Fibroblast of lung (primary cell): Measurements from ENCODE around the gene MYBPH. TPM values are rescaled to one million over a fixed set of nuclear protein-coding genes. Genes with fewer than 3 reads are reported as not detected.

ENCODE experiments used
- DNase-seq, 2 donors: peaks; one replicate each; pipeline versions ENCODE4 v3.0.0 to v3.0.0-alpha.2; 2010; ENCODE audit warnings: low read depth in 2 of 2
- H2AFZ ChIP-seq: 2 replicates; pipeline ENCODE4 v1.5.1; 2012; ENCODE audit warnings: low read length, control low read depth, inconsistent platforms
- H3K27ac ChIP-seq: 2 replicates; pipeline ENCODE4 v1.5.1; 2011; ENCODE audit warnings: low read length, control low read depth; ENCODE audit not compliant: insufficient read depth
- H3K27me3 ChIP-seq: 2 replicates; pipeline ENCODE4 v1.5.1; 2011; ENCODE audit warnings: mild to moderate bottlenecking, low read length; ENCODE audit not compliant: control insufficient read depth, insufficient read depth
- H3K36me3 ChIP-seq: 2 replicates; pipeline ENCODE4 v1.5.1; 2011; ENCODE audit warnings: low read length; ENCODE audit not compliant: control insufficient read depth, insufficient read depth
- H3K4me1 ChIP-seq: 2 replicates; pipeline ENCODE4 v1.5.1; 2011; ENCODE audit warnings: low read length; ENCODE audit not compliant: control insufficient read depth, insufficient read depth; ENCODE audit errors: extremely low read depth
- H3K4me2 ChIP-seq: 2 replicates; pipeline ENCODE4 v1.5.1; 2011; ENCODE audit warnings: low read length, control low read depth; ENCODE audit not compliant: insufficient read depth; ENCODE audit errors: extremely low read depth
- H3K4me3 ChIP-seq, 4 experiments: fragments of 200-600 bp in 1 of 4; sonication (generic) in 1 of 4; replicated peaks in 1 of 4; 2 replicates each; pipeline ENCODE4 v1.5.1; 2011 to 2016; ENCODE audit warnings: low read length in 4 of 4, low read depth in 3 of 4, mild to moderate bottlenecking in 3 of 4, control low read depth in 2 of 4, inconsistent platforms in 1 of 4, mixed read lengths in 1 of 4; ENCODE audit not compliant: insufficient read depth in 1 of 4; ENCODE audit errors: control extremely low read depth in 1 of 4
- H3K79me2 ChIP-seq: 2 replicates; pipeline ENCODE4 v1.5.1; 2012; ENCODE audit warnings: mild to moderate bottlenecking, low read length, inconsistent platforms; ENCODE audit not compliant: control insufficient read depth, insufficient read depth
- H3K9ac ChIP-seq: 2 replicates; pipeline ENCODE4 v1.5.1; 2011; ENCODE audit warnings: mild to moderate bottlenecking, low read length, control low read depth; ENCODE audit not compliant: insufficient read depth
- H3K9me3 ChIP-seq: 2 replicates; pipeline ENCODE4 v1.5.1; 2012; ENCODE audit warnings: low read depth, low read length; ENCODE audit not compliant: control insufficient read depth, insufficient read depth
- H4K20me1 ChIP-seq: 2 replicates; pipeline ENCODE4 v1.5.1; 2011; ENCODE audit warnings: low read length; ENCODE audit not compliant: control insufficient read depth, insufficient read depth; ENCODE audit errors: extremely low read depth
- CTCF ChIP-seq, 2 donors: IDR thresholded peaks in 1 of 2; conservative IDR thresholded peaks in 1 of 2; 1 replicate in 1 of 2; 2 replicates in 1 of 2; pipeline ENCODE4 v1.5.1; 2011 to 2012; ENCODE audit warnings: low read length in 2 of 2, control low read depth in 1 of 2, inconsistent platforms in 1 of 2, low read depth in 1 of 2, mild to moderate bottlenecking in 1 of 2
- EZH2 ChIP-seq: IDR thresholded peaks from 2 replicates; pipeline ENCODE4 v1.5.1; 2012; ENCODE audit warnings: low read length, control low read depth, mild to moderate bottlenecking; ENCODE audit errors: missing control alignments
- polyA plus RNA-seq, 2 donors: library from polyadenylated mRNA; depleted of rRNA in 1 of 2; stranded (reverse) in 1 of 2; unstranded in 1 of 2; fragments of >200 nt; gene quantifications; 2 replicates each; pipeline ENCODE4 v1.2.1, GENCODE V29; 2011 to 2012; ENCODE audit warnings: missing spikeins in 1 of 2
- total RNA-seq: library from RNA; depleted of rRNA; stranded (reverse); fragments of >200 nt; gene quantifications from 2 replicates; pipeline ENCODE4 v1.2.1, GENCODE V29; 2014

The MYBPH gene
- total and polyA plus RNA-seq, 2 donors (not counting 1 experiment from before 2014, with no cell fraction given), result 0.17 to 5.5 TPM

DNA sequence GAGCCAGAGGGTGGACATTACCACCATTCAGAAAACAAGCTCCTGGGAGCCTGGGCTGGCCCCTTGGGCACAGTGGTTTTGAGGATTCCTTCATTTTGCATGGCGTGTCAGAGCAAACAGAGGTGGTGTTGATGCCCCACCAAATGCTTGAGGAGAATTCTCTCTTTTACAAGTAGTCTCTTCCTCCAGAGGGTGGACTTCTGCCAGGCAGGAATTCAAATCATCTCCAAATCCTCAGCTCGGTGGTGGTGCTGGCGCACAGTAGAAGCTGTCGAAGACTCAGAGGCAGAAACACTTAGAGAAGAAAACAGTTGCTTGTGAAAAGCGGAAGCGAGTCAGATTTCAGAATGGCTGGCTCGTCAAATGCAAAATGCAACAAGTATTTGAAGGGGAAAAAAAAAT, 14.3 kb upstream of the MYBPH start:
- Histone ChIP-seq H2AFZ (no peak overlapping the region), H3K79me2 (no peaks in the 10 kb centered on the region), H4K20me1 (no peaks in the 10 kb centered on the region), H3K4me1 (no peaks in the 10 kb centered on the region), H3K9ac (no peak overlapping the region), H3K4me3 (no peak overlapping the region), H3K27me3 (no peaks in the 10 kb centered on the region), H3K4me2 (no peak overlapping the region), H3K9me3 (no peaks in the 10 kb centered on the region), H3K27ac (no peak overlapping the region), H3K36me3 (no peaks in the 10 kb centered on the region)
- TF ChIP-seq EZH2, result no peak
- no peak for TF ChIP-seq CTCF (conservative IDR thresholded peaks at IDR 0.05 in 1 of 2, IDR thresholded peaks at IDR 0.05 in 1 of 2; ENCODE audit: low read depth in 1 of 2, low read length in 2 of 2)
- DNase-seq, result peak in 1 of 2 donors; percentile 32

- no peak for DNase-seq
- Histone ChIP-seq H3K79me2 (no peaks in the 10 kb centered on the region), H4K20me1 (no peaks in the 10 kb centered on the region), H3K4me3 (no peak overlapping the region), H3K4me2 (no peak overlapping the region), H3K36me3 (no peaks in the 10 kb centered on the region), H3K27ac (no peak overlapping the region), H3K9ac (no peak overlapping the region), H3K9me3 (no peaks in the 10 kb centered on the region), H2AFZ (no peak overlapping the region), H3K4me1 (no peaks in the 10 kb centered on the region), H3K27me3 (no peaks in the 10 kb centered on the region)
- no peak for TF ChIP-seq CTCF (conservative IDR thresholded peaks at IDR 0.05 in 1 of 2, IDR thresholded peaks at IDR 0.05 in 1 of 2; ENCODE audit: low read depth in 1 of 2, low read length in 2 of 2)
- no peak for TF ChIP-seq EZH2
Measured at GRCh38 chr1:203188686-203189232, 13.1 kb upstream of the MYBPH start.

- no peaks in the 10 kb centered on the region for H4K20me1 ChIP-seq
- H2AFZ ChIP-seq, result no peak overlapping the region
- no peak overlapping the region for H3K27ac ChIP-seq
- no peak overlapping the region for H3K9ac ChIP-seq
- H3K79me2 ChIP-seq, result no peaks in the 10 kb centered on the region
- no peak for DNase-seq
- no peaks in the 10 kb centered on the region for H3K9me3 ChIP-seq
- H3K27me3 ChIP-seq, result no peaks in the 10 kb centered on the region
- no peak for TF ChIP-seq EZH2
- TF ChIP-seq CTCF (conservative IDR thresholded peaks at IDR 0.05 in 1 of 2, IDR thresholded peaks at IDR 0.05 in 1 of 2; ENCODE audit: low read depth in 1 of 2, low read length in 2 of 2), result no peak
- H3K4me2 ChIP-seq, result no peak overlapping the region
- H3K36me3 ChIP-seq, result no peaks in the 10 kb centered on the region
- H3K4me3 ChIP-seq, result no peak overlapping the region
- H3K4me1 ChIP-seq, result no peaks in the 10 kb centered on the region
Measured at GRCh38 chr1:203187689-203188264, 12.2 kb upstream of the MYBPH start.
